NCI-H1105 (cell line): Measurements from ENCODE around the gene GAS5.
"Not testable (repeated sequence)": the region's sequence is repeated elsewhere in the genome, so short reads cannot be mapped to it uniquely, and the experiment has no call there.

Experiments used
- DNase-seq: peaks from one replicate; lab custom pipeline; 2025; lab: John Stamatoyannopoulos, UW

GAS5 gene

DNA sequence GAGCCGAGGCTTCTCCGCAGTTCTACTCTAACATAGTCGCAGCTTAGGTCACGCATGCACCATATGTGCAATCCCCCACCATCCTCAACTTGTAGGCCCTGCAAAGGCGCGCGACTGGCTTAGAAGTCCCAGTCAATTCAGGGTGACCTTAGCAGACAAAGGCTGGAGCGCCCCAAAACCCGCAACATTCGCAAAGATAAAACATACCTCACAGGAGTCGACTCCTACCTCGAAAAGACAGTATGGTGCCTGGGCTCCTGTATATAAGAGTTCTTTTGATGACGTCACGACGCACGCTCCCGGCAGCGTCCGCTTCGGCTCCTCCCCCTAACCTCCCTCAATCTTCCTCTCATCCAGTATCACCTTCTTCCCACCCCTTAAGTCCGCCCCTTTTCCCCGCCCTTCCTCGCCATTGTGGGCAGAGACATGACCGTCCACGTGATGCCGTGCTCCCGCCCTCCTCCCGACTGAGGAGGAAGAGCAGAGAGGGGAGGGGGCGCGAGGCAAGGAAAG, at the start of gene GAS5:
Gene GAS5, minus strand, starts transcription at position 237 of the 513 bp plus-strand sequence.
- DNase-seq, result peak; percentile 99

DNA sequence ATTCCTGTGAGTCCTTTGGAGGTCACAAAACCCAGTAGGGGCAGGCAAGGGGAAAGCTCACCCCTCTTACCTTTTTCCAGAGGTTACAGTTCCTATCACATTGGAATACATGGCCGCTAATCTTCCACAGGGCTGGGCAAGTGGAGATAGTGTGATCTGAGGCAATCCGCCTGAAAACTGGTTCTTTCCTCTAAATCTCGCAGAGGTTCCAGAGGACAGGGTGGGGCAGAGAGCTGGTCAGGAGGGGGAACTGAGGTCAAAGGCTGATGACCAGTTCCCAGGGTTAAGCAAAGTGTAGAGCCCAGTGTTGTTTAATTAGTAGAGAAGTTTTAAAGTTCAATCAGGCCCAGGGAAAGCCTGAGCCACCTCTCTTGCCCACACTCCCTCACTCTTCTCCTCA, 49.4 kb upstream of the GAS5 start, which contains the start of gene SERPINC1:
Gene SERPINC1, minus strand, starts transcription at position 179 of the 400 bp plus-strand sequence. Its CDS starts 68 bp downstream, at position 111.
- DNase-seq, result no peak

GRCh38 chr1:173916667-173917066, 48.9 kb upstream of the GAS5 start:
- no peak for DNase-seq

- DNase-seq, result no peak
Observed at GRCh38 chr1:173915596-173915995, 47.8 kb upstream of the GAS5 start.

- no peak for DNase-seq
Observed at GRCh38 chr1:173914366-173914871, 46.6 kb upstream of the GAS5 start.

DNA sequence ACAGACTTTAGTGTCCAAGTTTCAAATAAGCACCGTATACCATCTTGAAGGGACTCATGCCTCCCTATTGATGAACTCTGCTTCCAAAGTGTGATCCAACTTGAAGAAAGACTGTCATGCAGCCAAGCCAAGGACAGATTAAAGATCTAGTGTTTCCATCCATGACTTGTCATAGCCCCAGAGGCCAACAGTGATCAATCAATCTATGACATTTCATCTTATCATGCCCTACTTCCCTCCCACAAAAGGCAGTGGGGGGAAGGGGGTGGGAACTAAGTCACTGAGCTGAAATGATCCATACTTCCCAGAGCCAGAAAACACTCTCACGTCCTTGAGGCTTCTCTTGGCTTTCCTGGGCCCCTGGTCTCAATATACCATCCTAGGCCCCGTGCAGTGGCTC, 45.3 kb upstream of the GAS5 start:
- no peak for DNase-seq

DNA sequence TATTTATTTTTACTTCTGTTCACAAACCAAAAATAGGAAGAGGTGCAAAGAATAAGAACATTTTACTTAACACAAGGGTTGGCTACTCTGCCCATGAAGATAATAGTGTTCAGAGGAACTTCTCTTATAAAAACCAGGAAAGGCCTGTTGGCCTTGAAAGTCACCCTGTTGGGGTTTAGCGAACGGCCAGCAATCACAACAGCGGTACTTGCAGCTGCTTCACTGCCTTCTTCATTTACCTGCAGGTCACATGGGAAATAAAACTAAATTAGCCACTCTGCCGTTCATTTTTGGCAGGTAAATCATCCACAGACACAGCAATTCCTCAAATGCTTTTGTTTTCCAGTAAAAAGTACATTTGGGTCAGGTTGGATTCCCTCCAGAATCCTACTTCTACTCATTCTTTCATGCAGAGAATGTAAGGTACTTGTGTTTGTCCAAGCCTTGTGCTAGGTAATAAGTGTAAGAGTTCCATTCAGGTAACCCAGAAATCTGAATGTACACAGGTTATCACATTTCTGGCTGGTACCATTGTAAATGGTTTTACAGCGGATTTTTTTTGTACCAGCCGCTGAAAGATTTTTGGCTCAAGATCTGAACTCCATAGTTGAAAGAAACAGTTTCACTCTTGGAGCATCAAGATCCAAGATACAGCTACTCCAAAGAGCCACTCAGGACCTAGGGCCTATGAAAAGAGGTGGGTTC, 36.2 kb upstream of the GAS5 start:
- peak; percentile 54 for DNase-seq

GRCh38 chr1:173900992-173901391, 33.2 kb upstream of the GAS5 start:
- DNase-seq, result no peak

GRCh38 chr1:173900427-173900826, 32.6 kb upstream of the GAS5 start:
- no peak for DNase-seq

DNA sequence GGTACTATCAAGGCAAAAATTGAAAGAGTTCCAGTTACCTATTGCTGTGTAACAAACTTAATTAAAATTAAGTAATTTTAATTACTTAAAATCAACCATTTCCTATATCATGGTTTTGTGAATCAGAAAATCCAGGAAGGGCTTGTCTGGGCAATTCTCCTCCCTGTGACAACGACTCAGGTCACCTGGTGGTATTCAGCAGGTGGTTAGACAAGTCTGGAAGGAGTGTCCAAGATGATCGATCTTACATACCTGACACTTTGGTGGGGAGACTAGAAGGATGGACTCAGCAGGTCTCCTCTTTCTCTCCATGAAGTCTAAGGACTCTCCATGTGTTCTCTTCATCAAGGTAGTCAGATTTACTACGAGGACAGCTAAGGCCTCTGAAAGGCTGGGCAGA, 26.4 kb upstream of the GAS5 start:
- DNase-seq, result no peak

DNA sequence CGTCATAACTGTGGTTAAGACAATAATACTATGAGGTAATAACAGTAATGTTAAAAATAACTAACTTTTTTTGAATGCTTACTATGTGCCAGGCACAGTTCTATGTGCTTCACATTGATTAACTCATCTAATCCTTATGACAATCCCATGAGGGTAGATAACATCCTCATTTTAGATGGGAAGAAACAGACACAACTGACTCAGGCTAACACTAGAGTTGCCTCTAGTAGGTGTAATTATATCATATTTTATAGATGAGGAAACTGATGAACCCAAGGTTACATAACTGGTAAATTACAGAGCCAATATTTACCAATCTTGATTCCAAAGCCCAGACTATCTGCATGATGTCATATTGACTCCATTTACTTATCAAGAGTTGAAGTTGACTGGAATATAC, 25.8 kb upstream of the GAS5 start:
- no peak for DNase-seq

GRCh38 chr1:173889885-173890284, 22.1 kb upstream of the GAS5 start:
- DNase-seq, result no peak

- DNase-seq, result no peak
Observed at GRCh38 chr1:173888749-173889148, 21.0 kb upstream of the GAS5 start.

DNA sequence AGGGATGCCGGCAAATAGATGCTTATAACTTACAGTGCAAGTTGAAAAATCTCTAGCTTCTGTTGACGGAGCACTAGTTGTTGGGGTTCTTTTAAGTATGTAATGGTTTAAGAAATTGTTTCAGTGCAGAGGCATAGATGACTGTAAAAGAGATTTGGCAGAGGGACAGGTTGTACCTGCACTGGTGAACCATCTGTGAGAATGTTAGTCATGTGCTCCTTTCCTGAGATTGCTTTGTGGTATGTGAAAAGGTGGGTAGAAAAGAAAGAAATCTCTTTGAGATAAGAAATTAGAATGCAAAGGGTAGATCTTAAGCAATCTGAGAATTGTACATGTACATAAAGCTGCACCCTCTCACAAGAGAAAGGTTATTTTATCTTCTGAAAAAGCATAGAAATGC, 19.8 kb upstream of the GAS5 start:
- DNase-seq, result no peak

- no peak for DNase-seq
Observed at GRCh38 chr1:173886746-173887611, 19.2 kb upstream of the GAS5 start.

DNA sequence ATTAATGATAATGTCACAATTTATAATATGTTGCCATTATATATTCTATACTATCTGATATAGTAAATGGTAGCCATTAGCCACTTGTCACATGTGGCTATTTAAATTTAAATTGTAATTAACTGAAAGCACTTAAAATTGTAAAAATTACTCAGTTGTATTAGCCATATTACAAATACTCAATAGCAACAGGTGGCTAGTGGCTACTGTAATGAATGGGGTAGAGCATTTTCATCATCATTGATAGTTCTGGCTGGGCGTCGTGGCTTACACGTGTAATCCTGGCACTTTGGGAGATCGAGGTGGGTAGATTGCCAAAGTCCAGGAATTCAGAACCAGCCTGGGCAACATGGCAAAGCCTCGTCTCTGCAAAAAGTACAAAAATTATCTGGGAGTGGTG, 16.9 kb upstream of the GAS5 start:
- DNase-seq, result no peak

GRCh38 chr1:173881117-173881516, 13.3 kb upstream of the GAS5 start:
- DNase-seq, result not testable (repeated sequence)

DNA sequence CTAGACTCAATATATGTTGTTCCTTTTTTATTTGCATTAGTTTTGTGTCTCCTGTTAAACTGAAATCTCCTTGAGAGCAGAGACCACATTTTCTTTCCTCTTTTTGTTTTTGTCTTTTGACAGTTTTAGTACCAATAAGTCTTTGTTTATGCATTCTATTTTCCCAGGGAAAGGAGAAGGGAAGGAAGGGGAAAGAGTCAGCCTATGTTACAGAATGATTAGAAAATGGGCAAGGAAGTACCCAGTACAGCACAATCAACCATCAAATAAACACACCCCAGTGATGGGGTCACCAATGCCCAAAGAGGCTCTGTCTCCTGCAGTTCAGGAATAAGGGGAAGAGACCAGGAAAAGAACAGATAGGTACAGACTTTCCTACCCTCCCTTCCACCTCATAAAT, 10.5 kb upstream of the GAS5 start:
- DNase-seq, result no peak

DNA sequence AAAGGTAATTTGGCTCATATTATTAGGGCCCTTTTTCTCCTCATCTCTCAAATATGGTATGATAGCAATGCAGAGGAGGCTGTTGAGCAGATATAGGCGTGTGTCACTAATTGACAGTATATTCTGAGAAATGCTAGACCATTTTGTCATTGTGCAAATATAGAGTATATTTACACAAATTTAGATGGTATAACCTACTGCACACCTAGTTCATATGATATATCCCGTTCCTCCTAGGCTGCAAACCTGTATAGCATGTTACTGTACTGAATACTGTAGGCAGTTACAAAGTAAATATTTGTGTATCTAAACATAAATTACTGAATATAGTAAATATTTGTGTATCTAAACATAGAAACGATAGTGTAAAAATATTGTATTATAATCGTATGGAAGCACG, 8.9 kb upstream of the GAS5 start:
- no peak for DNase-seq

GRCh38 chr1:173871500-173871899, 3.7 kb upstream of the GAS5 start:
- DNase-seq, result no peak

DNA sequence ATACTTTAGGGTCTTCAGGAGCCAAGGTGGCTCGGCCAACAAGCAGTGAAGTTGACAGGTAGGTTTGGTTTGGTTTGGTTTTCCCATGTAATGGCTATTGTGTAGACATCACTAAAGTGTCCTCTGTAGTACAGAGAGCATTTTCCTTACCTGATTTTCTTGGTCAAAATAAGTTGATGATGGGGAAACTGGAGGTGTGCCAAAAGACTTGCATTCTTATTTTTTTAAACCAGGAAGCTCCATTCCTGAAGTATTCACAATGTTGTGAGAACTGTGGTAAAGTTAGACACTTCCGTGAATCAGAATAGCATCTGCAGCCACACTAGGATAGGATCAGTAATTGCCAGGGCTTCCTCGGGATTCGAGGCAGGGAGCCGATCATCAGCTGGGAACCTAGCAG, 3.3 kb upstream of the GAS5 start:
- DNase-seq, result no peak

DNA sequence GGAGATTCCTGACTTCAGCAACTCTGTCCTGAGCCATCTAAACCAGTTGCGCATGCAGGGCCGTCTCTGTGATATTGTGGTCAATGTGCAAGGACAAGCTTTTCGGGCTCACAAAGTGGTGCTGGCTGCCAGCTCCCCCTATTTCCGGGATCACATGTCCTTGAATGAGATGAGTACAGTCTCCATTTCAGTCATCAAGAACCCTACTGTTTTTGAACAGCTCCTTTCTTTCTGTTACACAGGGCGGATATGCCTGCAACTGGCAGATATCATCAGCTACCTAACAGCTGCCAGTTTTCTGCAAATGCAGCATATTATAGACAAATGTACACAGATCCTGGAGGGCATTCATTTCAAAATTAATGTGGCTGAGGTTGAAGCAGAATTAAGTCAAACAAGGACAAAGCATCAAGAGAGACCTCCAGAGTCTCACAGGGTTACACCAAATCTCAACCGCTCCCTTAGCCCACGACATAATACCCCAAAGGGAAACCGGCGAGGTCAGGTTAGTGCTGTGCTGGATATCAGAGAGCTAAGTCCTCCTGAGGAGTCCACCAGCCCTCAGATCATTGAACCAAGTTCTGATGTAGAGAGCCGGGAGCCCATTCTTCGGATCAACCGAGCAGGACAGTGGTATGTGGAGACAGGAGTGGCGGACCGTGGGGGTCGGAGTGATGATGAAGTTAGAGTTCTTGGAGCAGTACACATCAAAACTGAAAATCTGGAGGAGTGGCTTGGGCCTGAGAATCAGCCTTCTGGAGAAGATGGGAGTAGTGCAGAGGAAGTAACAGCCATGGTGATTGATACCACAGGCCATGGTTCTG, 2.7 kb upstream of the GAS5 start:
- no peak for DNase-seq
